GM18870 (cell line): Measurements from ENCODE around the gene NFATC4.
"Not testable (repeated sequence)": the region's sequence is repeated elsewhere in the genome, so short reads cannot be mapped to it uniquely, and the experiment has no call there.

Experiments
- ATAC-seq: cut with Tn5 transposase; IDR thresholded peaks from one replicate; pipeline ENCODE4 v1.9.1; 2021; ENCODE audit warnings: moderate library complexity; ENCODE audit not compliant: unreplicated experiment

The NFATC4 gene

DNA sequence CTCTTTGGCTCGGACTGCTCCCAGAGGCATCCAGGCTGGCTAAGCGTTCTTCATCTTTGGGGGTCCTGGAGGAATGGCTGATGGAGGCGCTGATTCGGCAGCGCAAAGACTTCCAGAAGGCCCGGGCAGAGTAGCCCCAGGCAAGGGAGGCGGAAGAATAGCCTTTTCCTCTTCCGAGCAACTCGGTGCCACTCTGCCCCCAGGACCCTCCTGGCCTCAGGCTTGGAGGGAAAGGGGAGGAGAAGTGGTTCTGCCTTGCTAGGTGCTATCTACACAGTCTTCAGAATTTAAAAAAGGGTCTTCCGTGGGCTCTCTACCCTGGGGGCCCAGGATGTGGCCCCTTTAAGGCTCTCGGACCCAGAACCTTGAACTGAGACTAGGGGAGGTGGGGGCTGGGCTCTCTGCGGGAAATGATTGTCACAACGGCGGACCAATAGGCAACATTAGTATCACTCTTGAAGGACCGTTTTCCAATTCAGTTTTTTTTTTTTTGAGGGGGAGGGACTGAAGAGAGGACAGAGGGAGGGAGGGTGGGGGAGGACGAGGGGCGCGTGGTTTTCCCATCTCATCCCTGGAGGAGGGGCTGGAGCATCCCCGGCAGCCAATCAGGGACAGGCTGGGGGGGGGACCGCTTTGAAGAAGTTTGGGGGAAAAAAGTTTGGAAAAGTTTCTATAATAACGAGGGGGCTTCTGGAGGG, at the start of gene NFATC4:
NFATC4 (plus strand) TSS at position 671 of the 698 bp plus-strand sequence. CDS start 157 bp downstream, outside the sequence.
- ATAC-seq, result peak; percentile 19

DNA sequence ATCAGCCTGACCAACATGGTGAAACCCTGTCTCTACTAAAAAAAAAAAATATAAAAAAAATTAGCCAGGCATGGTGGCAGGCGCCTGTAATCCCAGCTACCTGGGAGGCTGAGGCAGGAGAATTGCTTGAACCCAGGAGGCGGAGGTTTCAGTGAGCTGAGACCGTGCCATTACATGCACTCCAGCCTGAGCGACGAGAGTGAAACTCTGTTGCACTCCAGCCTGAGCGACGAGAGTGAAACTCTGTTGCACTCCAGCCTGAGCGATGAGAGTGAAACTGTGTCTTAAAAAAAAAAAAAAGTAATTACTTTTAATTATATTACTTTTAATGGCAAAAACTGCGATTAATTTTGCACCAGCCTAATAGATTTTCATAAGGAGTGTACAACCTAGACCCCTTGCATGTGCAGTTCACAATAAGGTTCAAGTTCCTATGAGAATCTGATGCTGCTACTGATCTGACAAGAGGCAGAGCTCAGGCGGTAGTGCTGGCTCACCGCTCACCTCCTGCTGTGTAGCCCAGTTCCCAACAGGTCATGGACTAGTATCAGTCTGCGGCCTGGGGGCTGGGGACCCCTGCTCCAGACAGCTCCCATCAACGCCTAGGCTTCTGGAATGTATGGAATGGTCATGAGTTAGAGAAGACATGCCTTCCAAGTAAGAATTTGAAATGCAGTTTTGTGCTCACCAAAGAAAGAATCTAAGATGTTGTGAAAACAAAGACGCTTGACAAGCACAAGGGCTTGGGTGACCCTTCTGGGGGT, 46.6 kb upstream of the NFATC4 start:
- no peak for ATAC-seq

DNA sequence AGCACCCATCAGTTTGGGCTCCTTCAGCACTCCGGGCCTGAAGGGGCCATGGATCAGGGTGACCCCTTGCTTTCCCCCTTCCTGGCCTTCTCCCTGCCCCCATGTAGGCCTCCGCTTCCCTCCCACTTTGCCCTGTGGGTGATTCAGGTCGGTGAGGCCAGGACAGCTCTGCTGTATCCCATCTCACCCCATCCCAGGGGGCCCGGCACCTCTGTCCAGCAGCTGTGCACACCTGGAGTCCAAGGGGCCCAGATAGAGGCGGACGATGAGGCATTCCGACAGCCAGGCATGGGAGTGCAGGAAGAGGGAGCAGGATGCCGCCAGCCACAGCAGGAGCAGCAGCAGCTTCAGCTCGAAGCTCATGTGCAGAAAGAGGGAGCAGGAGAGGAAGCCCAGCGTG, 45.3 kb upstream of the NFATC4 start:
- no peak for ATAC-seq

DNA sequence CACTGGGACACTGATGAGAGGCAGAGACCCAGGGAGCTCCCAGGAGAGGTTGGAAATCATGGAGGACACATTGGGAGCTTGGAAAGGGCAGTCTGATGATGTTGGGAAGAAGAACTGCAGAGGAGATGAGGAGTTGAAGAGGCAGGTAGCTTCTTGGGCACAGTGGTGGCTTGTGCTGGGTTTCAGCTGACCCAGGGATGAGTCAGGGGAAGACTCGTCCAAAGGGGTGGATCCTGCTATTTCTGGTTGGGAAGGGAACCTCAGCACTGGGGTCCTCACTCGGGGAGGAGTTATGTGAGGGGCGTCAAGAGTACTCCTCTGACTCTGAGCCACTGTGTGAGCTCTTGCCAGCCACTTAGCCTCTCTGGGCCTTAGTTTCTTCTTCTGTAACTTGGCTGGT, 44.6 kb upstream of the NFATC4 start:
- no peak for ATAC-seq

DNA sequence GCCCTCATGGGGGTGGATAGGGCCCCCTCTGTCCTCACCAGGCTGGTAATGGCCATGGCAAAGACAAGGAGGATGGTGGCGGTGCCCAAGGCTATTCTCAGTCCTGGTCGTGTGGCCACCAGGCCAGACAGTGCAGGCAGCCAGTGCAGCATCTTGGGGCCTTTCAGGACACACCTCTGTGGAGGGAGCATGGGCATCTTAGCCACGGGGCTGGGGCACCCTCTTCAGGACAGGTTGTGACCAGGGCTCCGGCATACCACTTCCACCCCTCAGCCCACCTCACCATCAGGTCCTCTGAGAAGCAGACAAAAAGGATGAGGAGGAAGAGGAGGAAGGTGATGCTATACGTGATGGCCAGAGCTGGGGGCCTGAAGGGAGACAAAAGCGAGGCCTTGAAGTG, 44.0 kb upstream of the NFATC4 start:
- ATAC-seq, result no peak

DNA sequence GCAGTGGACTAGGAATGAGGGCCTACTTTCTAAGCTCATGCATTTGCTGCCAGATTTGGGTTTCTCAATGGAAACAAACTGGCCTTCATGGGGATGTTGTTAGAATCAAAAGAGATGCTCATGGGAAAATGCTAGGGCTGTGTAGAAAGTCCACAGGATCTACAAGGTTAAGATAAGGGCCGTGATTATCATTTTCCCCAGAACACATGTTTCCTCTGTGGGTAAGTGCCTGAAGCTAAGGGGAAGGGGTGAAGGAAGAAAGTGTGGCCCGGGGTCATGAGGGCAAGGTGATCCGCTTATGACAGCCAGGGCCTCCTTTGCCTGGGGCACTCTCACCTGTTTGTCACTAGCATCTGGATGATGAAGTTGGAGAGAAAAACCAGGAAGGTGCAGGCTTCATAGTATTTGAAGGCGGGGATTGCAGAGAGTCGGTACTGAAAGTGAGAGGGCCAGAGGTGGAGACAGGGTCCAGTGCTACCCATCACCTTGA, 42.9 kb upstream of the NFATC4 start:
- no peak for ATAC-seq

DNA sequence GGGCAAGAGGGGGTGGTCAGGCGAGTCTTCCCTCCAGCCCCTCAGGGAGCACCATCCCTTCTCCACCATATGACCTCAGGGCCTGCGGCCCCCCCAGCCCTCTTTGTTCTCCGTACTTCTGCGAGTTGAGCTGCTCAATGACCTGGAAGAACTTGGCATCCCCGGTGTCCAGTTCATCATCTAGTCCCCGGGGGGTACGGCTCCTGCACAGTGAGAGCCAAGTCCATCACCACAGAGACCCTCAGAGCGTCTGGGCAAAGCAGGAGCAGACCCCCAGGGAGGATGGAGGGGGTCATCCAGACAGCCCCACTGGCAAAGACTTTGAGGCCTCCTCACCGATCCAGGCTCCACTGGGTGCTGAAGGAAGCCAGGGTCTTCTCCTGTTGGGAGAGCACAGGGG, 42.0 kb upstream of the NFATC4 start:
- no peak for ATAC-seq

DNA sequence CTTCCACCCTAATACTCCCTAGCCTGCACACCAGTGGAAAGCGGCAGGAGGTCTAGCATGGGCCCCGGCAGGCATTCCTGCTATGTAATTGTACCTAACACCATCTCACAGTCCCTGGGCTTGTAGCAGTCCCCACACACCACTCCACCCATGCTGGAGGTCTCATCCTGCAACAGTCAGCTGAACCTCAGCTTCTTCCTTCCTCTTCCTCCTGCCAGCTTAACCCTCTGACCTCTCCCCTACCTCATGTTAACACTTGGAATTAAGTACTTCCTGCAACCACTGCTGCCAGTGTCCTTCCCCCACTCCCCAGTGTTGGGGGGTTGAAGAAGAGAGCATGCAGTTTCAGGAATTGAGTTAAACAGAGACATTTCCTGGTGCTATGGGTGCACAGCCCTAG, 40.7 kb upstream of the NFATC4 start:
- ATAC-seq, result no peak

DNA sequence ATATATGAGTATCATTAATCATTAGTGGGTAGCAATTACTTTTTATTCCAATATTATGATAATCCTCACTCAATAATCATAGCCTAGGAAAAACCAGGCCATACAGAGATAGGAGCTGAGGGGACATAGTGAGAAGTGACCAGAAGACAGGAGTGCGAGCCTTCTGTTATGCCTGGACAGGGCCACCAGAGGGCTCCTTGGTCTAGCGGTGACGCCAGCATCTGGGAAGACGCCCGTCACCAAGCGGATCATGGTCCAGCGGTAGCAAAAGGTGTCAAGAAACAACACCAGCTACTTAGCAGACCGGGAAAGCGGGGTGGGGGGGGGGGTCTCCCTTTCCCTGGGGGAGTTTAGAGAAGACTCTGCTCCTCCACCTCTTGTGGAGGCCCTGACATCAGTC, 40.1 kb upstream of the NFATC4 start:
- ATAC-seq, result not testable (repeated sequence)

DNA sequence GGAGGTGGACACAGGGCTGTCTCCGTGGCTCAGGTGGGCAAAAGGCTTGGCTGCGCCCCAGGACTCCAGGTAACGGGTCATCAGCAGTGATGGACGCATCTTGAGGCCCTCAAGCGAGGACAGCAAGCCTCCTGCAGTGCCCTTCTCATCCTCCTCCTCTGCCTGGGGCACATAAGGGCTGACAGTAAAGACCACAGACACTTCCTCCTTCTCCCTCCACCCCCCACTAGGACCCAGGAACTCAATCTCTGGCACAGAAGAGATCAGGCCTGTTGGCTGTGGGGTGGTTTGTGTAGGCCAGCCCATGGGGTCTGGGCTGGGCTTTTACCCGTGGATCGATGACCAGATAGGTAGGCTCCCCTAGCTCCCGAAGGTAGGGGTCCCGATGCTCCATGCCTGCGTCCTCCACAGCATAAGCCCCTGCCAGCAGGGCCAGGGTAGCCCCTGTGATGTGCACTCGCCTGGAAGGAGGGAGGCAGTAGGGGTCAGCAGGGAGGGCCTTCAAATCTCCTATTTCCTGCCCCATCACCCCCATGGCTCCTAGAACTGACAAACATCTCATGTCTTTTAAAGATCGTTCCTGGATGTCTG, 38.8 kb upstream of the NFATC4 start:
- no peak for ATAC-seq

DNA sequence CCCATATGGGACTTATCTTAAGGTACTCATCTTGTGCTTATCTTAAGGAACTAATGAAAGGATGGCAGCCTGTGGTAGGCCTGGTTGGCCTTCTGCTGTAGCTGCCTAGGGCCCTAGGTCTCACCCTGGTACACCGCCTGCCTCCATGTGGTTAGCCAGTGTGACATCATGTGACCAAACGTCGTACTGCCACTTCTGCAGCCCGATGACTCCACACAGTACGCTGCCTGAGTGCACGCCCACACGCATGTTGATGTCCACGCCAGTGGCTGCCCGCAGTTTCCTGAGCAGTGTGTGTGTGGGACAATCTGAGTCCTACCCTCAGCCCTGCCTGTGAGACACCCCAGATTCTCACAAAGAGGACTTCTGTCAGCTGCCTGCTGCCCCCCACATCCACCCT, 38.2 kb upstream of the NFATC4 start:
- no peak for ATAC-seq

DNA sequence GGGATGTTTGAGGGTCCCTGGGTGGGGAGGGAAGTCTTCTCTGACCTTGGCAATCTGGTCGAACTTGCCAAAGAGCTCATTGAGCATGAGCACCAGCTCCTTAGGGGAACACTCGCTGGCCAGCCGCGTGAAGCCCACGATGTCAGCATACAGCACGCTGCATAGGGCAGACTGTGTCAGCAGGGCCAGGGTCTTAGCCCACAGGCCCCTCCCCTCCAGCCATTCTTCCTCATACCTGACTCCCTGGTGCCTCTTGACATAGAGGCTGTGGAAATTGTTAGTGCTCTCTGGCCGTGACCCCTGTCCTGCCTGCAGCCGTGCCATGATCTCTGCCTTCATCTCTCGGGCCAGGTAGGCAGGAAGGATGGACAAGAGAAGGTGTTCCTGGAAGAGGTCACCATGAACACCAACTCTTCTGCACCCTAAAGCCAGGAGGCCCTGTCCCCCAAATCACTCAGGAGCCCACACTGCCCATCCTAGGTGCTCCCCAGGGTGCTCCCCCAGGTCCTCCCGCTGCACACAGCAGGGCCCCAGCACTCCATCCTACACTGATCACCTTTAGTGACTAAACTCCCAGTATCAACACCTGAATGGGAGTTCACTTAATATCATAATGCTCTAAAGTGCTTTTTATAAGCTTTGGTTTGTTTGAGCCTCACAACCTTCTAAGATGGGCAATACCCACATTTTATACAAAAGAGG, 36.9 kb upstream of the NFATC4 start:
- ATAC-seq, result no peak

DNA sequence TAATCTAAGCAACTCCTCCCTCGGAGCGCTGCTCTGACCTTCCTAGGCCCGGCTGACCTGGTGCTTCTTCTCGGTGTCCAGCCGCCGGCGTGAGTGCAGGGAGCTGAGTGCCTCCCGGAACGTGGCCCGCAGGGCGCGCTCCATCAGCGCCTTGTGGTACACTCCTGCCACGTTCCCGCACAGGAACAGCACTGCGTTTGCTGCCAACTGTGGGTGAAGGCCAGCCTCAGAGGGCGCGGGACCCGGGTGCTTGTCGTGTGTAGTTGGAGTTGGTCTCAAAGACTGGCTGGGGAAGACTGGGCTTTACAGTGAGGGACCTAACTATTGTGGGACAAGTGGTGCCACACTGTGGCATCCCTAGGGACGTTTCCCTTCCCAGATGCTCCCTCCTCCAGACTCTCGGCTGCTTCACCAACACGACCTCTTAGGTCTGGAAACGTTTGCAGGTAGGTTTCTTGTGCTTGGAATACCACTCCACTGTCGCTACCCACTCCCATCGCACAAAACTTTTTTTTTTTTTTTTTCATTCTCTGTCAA, 36.2 kb upstream of the NFATC4 start:
- ATAC-seq, result no peak

DNA sequence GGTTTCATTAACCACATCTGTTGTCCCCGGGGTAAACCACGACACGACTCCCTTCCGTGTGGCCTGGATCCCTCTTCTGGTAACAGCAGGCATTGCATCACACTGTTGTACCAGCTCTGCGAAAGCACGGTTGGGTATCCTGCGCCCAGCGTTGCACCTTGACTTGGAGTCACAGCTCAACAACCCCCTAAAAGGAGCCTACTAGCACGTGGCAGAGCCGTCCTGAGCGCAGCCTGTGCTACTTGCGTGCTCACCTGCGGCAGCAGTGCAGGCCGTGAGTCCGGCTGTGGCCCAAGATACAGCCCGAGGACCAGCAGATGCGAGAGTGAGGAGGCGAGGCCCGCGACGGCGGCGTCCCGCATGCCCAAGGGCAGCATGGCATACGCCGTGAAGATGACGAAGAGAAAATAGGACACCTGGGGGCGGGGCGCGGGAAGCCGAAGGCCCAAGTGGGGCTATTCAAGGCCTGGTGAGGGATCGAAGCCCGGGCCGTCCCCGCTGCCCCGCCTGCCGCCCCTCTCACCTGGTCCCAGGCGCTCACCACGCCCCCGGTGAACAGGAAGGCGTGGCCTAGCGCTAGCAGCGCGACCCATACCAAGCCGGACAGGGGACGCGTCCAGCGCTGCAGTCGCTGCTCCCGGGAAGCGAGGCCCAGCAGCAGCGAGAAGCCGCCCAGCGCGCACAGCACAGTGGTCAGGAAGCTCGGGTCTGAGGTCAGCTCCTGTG, 35.6 kb upstream of the NFATC4 start:
- peak; percentile 63 for ATAC-seq

DNA sequence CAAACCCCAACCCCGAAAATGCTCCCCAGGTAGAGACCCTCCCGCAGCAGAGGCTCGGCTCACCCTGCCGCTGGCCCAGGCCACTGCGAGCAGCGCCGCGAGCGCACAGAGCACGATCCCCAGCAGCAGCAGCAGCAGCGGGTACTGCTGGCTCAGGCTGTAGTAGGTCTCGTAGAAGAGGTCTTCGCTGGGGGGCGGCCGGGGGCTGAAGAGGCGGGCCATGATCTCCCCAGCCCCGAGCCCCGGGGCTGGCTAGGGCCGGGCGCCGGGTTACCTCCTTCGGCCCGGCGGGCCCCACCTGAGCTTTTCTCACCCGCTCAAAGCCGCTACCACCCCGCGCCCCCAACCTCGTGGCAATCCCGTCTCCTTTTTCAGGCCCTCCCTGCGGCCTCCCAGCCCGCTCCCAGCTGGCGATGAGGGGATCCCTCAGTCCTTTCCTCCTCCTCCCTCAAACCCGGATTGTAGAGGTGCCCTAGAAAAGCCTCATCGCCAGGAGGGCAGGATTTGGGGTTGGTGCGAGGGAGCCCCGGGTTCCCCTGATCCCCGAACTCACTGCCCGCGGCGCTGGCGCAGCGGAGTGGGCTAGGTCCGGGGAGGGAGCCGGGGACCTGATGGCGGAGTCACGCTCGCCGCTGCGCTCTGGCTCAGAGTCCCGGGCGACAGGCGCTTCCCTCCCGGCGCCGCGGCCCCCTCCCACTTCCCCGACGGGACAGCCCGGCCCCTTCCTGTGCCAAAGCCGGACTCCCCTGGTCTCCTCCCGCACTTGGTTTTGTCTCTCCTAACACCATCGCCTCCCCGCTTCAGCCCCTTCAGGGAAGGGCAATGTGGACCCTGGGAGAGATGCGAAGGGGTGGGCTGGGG, 33.3 kb upstream of the NFATC4 start, which contains the start of gene ADCY4:
ADCY4 (minus strand) TSS at position 641 of the 861 bp plus-strand sequence; CDS start at position 222, 419 bp downstream.
- ATAC-seq, result no peak

DNA sequence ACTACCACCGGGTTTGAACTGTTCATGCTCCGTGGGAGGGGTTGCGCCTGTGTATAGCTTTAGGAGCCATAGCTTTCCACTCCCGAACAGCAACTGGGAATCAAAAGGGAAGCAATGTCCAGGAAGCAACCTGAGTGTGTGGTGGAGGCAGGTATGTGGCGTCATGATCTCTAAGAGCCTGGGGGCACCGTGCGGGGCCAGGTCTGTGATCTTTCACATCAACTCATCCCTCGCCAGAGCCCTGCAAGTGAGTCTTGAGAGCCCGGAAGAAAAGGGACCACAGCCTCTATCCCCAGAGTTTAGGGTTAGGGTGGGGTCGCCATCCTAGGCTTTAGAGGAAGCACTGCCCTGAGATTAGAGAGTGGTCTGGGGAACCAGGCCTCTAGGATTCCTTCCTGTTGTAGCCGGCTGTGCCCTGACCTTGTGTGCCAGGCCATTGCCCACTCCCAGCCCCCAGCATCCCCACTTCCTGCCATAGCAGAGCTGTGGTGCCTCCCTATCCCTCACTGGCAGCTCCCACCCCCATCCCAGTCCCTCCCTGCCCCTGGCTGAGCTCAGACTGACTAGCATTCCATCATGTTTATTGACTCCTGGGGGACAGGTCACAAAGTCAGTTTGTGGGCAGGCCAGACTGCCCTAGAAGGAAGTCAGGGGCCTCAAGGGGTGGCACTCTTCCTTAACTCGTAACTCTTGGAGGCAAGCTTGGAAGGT, 32.4 kb upstream of the NFATC4 start:
- no peak for ATAC-seq

DNA sequence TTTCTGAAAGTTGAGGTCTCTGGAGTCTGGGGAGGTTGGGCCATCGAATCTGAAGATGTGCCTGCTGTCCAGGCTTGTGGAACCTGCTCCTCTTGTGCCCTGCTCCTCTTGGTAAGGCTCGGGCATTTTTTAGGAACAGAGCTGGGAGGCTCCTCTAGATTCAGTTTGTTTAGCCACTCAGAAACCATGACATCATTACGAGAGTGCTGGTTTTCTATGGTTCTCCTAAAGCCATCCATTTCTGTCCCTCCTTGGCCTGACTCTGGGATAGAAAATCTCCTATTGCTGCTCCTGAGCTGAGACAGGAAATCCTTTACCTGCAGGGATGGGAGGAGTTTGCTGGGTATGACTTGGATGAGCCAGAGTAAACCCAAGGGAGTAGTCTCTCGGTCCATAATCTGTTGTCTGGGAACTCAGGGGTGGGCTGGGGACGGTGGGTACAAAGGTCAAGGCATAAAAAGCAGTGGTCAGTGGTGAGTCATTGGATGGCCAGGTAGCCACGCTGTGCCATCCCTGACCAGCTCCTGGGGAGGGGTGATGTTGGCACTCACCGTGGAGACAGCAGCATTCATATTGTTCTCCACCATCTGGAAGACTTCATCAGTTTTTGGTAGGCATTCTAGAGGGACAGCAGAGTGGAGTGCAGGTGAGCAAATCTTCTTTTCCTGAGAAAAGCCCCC, 30.7 kb upstream of the NFATC4 start:
- no peak for ATAC-seq

DNA sequence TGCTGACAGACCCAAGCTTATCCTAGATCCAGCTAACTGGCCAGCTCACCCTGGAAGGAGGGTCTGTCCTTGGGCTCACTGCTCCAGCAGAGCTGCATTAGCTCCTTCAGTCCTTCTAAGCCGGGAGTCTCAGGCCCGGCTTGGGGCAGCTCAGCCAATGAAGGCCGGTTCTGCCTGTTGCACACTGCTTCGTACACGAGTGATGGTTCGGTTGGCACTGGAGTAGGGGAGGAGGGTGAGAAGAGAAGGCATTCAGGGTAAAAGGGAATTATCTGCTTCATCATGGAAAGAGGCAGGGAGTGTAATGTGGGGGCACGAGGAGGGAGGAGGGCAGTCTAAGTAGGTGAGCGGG, 30.2 kb upstream of the NFATC4 start:
- ATAC-seq, result no peak
